Stomach smooth muscle (tissue), 2 donors: ENCODE measurements around the gene RNF217.

Source experiments
- H3K27ac ChIP-seq: one replicate; pipeline ENCODE4 v1.7.0; 2013; ENCODE audit warnings: mild to moderate bottlenecking, low read length, inconsistent platforms
- H3K27me3 ChIP-seq, 2 donors: one replicate each; pipeline ENCODE4 v1.7.0; 2013; ENCODE audit warnings: low read length in 2 of 2; ENCODE audit not compliant: insufficient read depth in 2 of 2, control insufficient read depth in 1 of 2
- H3K36me3 ChIP-seq, 2 donors: one replicate each; pipeline ENCODE4 v1.7.0; 2013; ENCODE audit warnings: low read length in 2 of 2; ENCODE audit not compliant: control insufficient read depth in 2 of 2, insufficient read depth in 2 of 2
- H3K4me1 ChIP-seq: one replicate; pipeline ENCODE4 v1.7.0; 2013; ENCODE audit warnings: low read length; ENCODE audit not compliant: control insufficient read depth, insufficient read depth
- H3K4me3 ChIP-seq, 2 donors: one replicate each; pipeline ENCODE4 v1.7.0; 2013; ENCODE audit warnings: low read length in 2 of 2
- H3K9ac ChIP-seq, 2 donors: one replicate each; pipeline ENCODE4 v1.7.0; 2013; ENCODE audit warnings: low read length in 2 of 2, mild to moderate bottlenecking in 1 of 2
- H3K9me3 ChIP-seq, 2 donors: one replicate each; pipeline ENCODE4 v1.7.0; 2013; ENCODE audit warnings: low read length in 2 of 2; ENCODE audit not compliant: control insufficient read depth in 2 of 2
- donor health status: healthy.
- donor health status: Pancreatic carcinoma.

Gene RNF217

GRCh38 chr6:125097186-125097585, 134.9 kb downstream of the RNF217 start:
- Histone ChIP-seq H3K4me1 (peaks cover 10% of the 10 kb centered on the region), H3K36me3 (no peaks in the 10 kb centered on the region), H3K9ac (no peak overlapping the region), H3K4me3 (no peak overlapping the region), H3K27me3 (no peaks in the 10 kb centered on the region), H3K27ac (no peak overlapping the region), H3K9me3 (no peaks in the 10 kb centered on the region)

- no peak overlapping the region for H3K27ac ChIP-seq
- H3K4me3 ChIP-seq = no peak overlapping the region
- H3K9ac ChIP-seq = no peak overlapping the region
- H3K36me3 ChIP-seq = no peaks in the 10 kb centered on the region
- H3K4me1 ChIP-seq = peaks cover 10% of the 10 kb centered on the region
- H3K9me3 ChIP-seq = no peaks in the 10 kb centered on the region
- no peaks in the 10 kb centered on the region for H3K27me3 ChIP-seq
Observed at GRCh38 chr6:125098253-125098652, 136.0 kb downstream of the RNF217 start.

- no peaks in the 10 kb centered on the region for H3K9me3 ChIP-seq
- no peaks in the 10 kb centered on the region for H3K36me3 ChIP-seq
- H3K9ac ChIP-seq = peak overlapping the region; percentile 55 to 66
- H3K27ac ChIP-seq = peak overlapping the region; percentile 18
- peak overlapping the region; percentile 64 to 81 for H3K4me3 ChIP-seq
- peaks cover 12% of the 10 kb centered on the region for H3K4me1 ChIP-seq
- H3K27me3 ChIP-seq = no peaks in the 10 kb centered on the region
Observed at GRCh38 chr6:125099211-125100073, 137.2 kb downstream of the RNF217 start.

- no peaks in the 10 kb centered on the region for H3K27me3 ChIP-seq
- peak overlapping the region; percentile 64 to 81 for H3K4me3 ChIP-seq
- peak overlapping the region; percentile 55 to 66 for H3K9ac ChIP-seq
- peak overlapping the region; percentile 33 for H3K27ac ChIP-seq
- peaks cover 16% of the 10 kb centered on the region for H3K4me1 ChIP-seq
- H3K36me3 ChIP-seq = no peaks in the 10 kb centered on the region
- no peaks in the 10 kb centered on the region for H3K9me3 ChIP-seq
Observed at GRCh38 chr6:125100074-125100652, 137.9 kb downstream of the RNF217 start.

GRCh38 chr6:125101128-125101527, 138.9 kb downstream of the RNF217 start:
- no peaks in the 10 kb centered on the region for H3K36me3 ChIP-seq
- peaks cover 16% of the 10 kb centered on the region for H3K4me1 ChIP-seq
- no peak overlapping the region for H3K4me3 ChIP-seq
- peak overlapping the region; percentile 58 for H3K27ac ChIP-seq
- H3K27me3 ChIP-seq = no peaks in the 10 kb centered on the region
- peak overlapping the region in 1 of 2 donors; percentile 21 for H3K9ac ChIP-seq
- H3K9me3 ChIP-seq = peaks cover 0 to 2% of the 10 kb centered on the region in 2 donors

GRCh38 chr6:125101631-125102030, 139.4 kb downstream of the RNF217 start:
- peak overlapping the region in 1 of 2 donors; percentile 21 for H3K9ac ChIP-seq
- peaks cover 0 to 4% of the 10 kb centered on the region in 2 donors for H3K9me3 ChIP-seq
- no peaks in the 10 kb centered on the region for H3K27me3 ChIP-seq
- peak overlapping the region; percentile 58 for H3K27ac ChIP-seq
- no peak overlapping the region for H3K4me3 ChIP-seq
- no peaks in the 10 kb centered on the region for H3K36me3 ChIP-seq
- peaks cover 16% of the 10 kb centered on the region for H3K4me1 ChIP-seq

GRCh38 chr6:125102411-125102810, 140.2 kb downstream of the RNF217 start:
- H3K4me1 ChIP-seq = peaks cover 16% of the 10 kb centered on the region
- no peaks in the 10 kb centered on the region for H3K36me3 ChIP-seq
- no peak overlapping the region for H3K9ac ChIP-seq
- H3K4me3 ChIP-seq = no peak overlapping the region
- peak overlapping the region; percentile 58 for H3K27ac ChIP-seq
- peaks cover 0 to 4% of the 10 kb centered on the region in 2 donors for H3K9me3 ChIP-seq
- H3K27me3 ChIP-seq = no peaks in the 10 kb centered on the region

- H3K27ac ChIP-seq = peak overlapping the region; percentile 32
- H3K4me1 ChIP-seq = peaks cover 16% of the 10 kb centered on the region
Observed at GRCh38 chr6:125102891-125103290, 140.7 kb downstream of the RNF217 start.

GRCh38 chr6:125104425-125104824, 142.2 kb downstream of the RNF217 start:
- H3K36me3 ChIP-seq = no peaks in the 10 kb centered on the region
- H3K9ac ChIP-seq = peak overlapping the region in 1 of 2 donors; percentile 26
- H3K27ac ChIP-seq = no peak overlapping the region
- no peaks in the 10 kb centered on the region for H3K27me3 ChIP-seq
- peaks cover 13% of the 10 kb centered on the region for H3K4me1 ChIP-seq
- peak overlapping the region in 1 of 2 donors; percentile 3 for H3K4me3 ChIP-seq
- peaks cover 0 to 4% of the 10 kb centered on the region in 2 donors for H3K9me3 ChIP-seq

More at GRCh38 chr6:125102891-125103290, 140.7 kb downstream of the RNF217 start:
- Histone ChIP-seq H3K9me3 (peaks cover 0 to 4% of the 10 kb centered on the region in 2 donors), H3K36me3 (no peaks in the 10 kb centered on the region), H3K4me3 (no peak overlapping the region), H3K9ac (no peak overlapping the region), H3K27me3 (no peaks in the 10 kb centered on the region)

GRCh38 chr6:125107048-125107447, 144.8 kb downstream of the RNF217 start:
- no peaks in the 10 kb centered on the region for H3K27me3 ChIP-seq
- no peak overlapping the region for H3K4me3 ChIP-seq
- no peak overlapping the region for H3K27ac ChIP-seq
- peaks cover 4 to 12% of the 10 kb centered on the region in 2 donors for H3K9me3 ChIP-seq
- H3K4me1 ChIP-seq = peaks cover 5% of the 10 kb centered on the region
- H3K9ac ChIP-seq = no peak overlapping the region
- H3K36me3 ChIP-seq = no peaks in the 10 kb centered on the region
